Activated CD4-positive, alpha-beta T cell treated with anti-CD3 and anti-CD28 coated beads, Interleukin-2, amount 10 ng/mL, durations not matched to agents 7 days and 5 days (primary cell): Measurements from ENCODE around the gene CCDC137. TPM values are rescaled to one million over a fixed set of nuclear protein-coding genes. Genes with fewer than 3 reads are reported as not detected.

Experiments
- CTCF ChIA-PET: fragments of 350-600 bp; sonication (Branson Sonifier 250); formaldehyde crosslinking; loops from one replicate; lab custom pipeline; 2021; ENCODE audit warnings: antibody characterized with exemption; lab: Charles Lee
- POLR2A ChIA-PET: fragments of 350-600 bp; sonication (Branson Sonifier 250); formaldehyde crosslinking; loops from one replicate; lab custom pipeline; 2021; ENCODE audit warnings: antibody characterized with exemption; lab: Charles Lee
- DNase-seq: peaks from one replicate; pipeline ENCODE4 v3.0.0-alpha.2; 2020
- H3K27ac Mint-ChIP-seq: one replicate; pipeline ENCODE4 v1.8.0; 2021; ENCODE audit warnings: mild to moderate bottlenecking, moderate library complexity, mixed read lengths
- H3K27me3 Mint-ChIP-seq: one replicate; pipeline ENCODE4 v1.8.0; 2021; ENCODE audit warnings: mixed read lengths
- H3K36me3 Mint-ChIP-seq: one replicate; pipeline ENCODE4 v1.8.0; 2021; ENCODE audit warnings: low read depth, mixed read lengths
- H3K4me1 Mint-ChIP-seq: one replicate; pipeline ENCODE4 v1.8.0; 2021; ENCODE audit warnings: mixed read lengths
- H3K4me3 Mint-ChIP-seq: one replicate; pipeline ENCODE4 v1.8.0; 2021; ENCODE audit warnings: mild to moderate bottlenecking, moderate library complexity, mixed read lengths
- H3K9me3 Mint-ChIP-seq: one replicate; pipeline ENCODE4 v1.8.0; 2021; ENCODE audit warnings: mixed read lengths
- total RNA-seq, 2 experiments: library from RNA; stranded (reverse); gene quantifications; one replicate each; pipeline ENCODE4 v1.2.3, GENCODE V29; 2021

Gene CCDC137
- total RNA-seq, 2 experiments from 2014 or later: 30.2 to 33.8 TPM

DNA sequence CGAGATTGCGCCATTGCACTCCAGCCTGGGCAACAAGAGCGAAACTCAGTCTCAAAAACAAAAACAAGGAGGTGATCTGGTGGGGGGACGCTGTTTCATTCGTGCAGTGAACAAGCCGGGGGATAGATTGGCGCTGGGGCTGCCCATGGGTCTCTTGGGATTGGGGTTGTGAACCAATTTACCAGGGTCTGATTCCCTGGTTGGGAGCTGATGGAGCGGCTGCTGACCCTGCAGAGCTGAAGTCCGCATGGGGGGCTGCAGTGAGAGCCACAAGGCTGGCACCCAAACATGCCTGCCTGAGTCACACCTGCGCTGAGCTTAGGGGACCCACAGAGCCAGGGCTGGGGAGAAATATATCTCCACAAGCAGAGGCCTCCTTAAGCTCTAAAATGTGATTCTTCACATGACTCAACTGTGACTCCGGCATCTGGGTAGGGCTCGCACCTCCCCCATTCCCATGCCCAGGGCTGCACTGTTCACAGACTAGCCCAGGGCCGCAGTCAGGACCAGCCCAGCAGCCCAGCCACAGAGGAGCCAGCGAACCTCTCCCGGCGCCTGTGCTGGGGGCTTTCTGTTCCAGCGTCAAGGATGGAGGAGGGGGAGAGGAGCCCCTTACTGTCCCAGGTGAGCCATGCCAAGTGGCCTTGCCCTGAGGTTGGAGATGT, 24.6 kb upstream of the CCDC137 start:
- Mint-ChIP-seq H3K27me3 (peaks cover 4% of the 10 kb centered on the region), H3K27ac (no peak overlapping the region), H3K4me1 (peaks cover 3% of the 10 kb centered on the region), H3K9me3 (no peaks in the 10 kb centered on the region), H3K36me3 (no peaks in the 10 kb centered on the region), H3K4me3 (no peak overlapping the region)
- ChIA-PET CTCF (interaction anchor here (0.7 kb wide), 1 partner anchor 9 kb away, joined by 3 read pairs; no protein-coding TSS in a partner anchor), POLR2A (no interaction called here)
- no peak for DNase-seq

DNA sequence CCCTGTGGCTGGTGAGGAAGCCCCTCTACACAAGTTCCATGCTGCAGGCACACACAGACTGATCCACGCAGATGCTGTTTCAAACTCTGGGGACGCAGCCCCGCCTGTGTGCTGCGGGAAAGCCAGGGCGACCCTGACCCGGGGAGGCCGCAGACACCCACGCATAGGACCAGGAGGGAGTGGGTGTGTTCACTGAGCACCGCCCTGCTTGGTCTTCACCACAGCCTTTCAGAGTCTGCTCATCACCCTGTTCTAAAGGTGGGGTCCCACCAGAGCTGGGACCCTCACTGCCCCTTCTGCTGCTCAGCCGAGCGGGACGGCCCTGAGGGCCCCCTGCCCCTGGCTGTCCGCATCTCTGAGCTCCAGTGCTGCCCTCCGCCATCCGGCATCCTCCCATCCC, 22.0 kb upstream of the CCDC137 start:
- H3K36me3 Mint-ChIP-seq: no peaks in the 10 kb centered on the region
- H3K27ac Mint-ChIP-seq: no peak overlapping the region
- H3K4me3 Mint-ChIP-seq: no peak overlapping the region
- H3K9me3 Mint-ChIP-seq: peaks cover 3% of the 10 kb centered on the region
- DNase-seq: no peak
- ChIA-PET POLR2A (no interaction called here), CTCF (no interaction called here)
- H3K27me3 Mint-ChIP-seq: peaks cover 22% of the 10 kb centered on the region
- no peaks in the 10 kb centered on the region for H3K4me1 Mint-ChIP-seq

DNA sequence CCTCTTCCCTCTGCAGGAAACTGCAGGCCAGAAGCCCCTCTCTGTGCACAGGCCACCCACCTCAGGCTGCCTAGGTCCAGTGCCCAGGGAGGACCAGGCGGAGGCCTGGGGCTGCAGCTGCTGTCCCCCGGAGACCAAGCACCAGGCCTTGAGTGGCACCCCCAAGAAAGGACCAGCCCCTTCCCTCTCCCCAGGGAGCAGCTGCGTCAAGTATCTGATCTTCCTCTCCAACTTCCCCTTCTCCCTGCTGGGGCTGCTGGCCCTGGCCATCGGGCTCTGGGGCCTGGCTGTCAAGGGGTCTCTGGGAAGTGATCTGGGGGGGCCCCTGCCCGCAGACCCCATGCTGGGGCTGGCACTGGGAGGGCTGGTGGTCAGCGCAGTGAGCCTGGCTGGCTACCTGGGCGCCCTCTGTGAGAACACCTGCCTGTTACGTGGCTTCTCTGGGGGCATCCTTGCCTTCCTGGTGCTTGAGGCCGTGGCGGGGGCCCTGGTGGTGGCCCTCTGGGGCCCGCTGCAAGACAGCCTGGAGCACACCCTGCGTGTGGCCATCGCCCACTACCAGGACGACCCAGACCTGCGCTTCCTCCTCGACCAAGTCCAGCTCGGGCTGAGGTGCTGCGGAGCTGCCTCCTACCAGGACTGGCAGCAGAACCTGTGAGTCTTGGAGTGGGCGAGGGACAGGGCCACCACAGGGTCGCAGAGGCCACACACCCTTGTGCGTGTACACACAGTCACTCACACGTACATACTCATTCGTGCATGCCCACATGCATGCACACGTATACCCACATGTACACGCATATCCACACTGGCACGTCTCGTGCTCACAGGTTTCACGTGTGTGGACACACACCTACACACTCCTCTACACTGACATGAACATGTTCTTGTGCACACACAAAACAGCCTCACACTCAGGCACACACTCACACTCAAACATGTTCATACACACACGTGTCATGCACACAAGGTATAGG, 21.3 kb upstream of the CCDC137 start:
- POLR2A ChIA-PET: no interaction called here
- no peaks in the 10 kb centered on the region for H3K4me1 Mint-ChIP-seq
- no peaks in the 10 kb centered on the region for H3K36me3 Mint-ChIP-seq
- CTCF ChIA-PET: interaction anchor here (2.9 kb wide), 1 partner anchor 11 kb away, joined by 11 read pairs; the partner anchor contains the start of gene PDE6G
- H3K27ac Mint-ChIP-seq: no peak overlapping the region
- peaks cover 26% of the 10 kb centered on the region for H3K27me3 Mint-ChIP-seq
- no peak for DNase-seq
- H3K4me3 Mint-ChIP-seq: no peak overlapping the region
- H3K9me3 Mint-ChIP-seq: peaks cover 3% of the 10 kb centered on the region

DNA sequence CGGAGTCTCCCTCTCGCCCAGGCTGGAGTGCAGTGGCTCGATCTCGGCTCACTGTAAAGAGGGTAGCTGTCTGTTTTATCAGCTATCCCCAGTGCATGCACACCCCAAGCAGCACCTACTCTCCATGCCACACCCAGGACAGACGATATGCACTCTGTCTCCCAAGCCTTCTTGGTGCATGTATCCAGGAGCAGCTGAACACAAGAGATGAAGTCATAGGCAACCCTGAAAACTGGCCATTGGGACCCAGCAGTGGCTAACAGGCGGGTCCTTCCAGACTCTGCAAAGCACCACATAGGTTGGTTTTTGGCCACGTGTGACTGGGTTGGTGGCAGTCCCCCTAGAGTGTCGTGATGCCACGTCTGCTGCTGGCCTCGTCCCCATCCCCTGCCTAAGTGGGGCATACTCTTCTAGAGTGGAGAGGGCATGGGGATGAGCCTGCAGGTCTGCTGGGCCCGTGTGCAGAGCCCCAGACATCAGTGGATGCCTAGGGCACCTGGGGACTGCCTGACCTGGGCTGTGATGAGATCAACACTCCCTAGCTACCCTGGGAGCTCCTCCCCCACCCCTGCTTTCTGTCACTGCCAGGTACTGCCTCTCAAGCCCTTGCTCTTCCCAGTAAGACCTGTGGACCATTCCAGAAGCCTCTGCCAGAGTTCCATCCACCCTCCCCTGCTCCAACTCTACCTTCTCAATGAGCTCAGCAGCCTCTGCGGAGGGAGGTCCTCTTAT, 19.5 kb upstream of the CCDC137 start:
- Mint-ChIP-seq H3K9me3 (peaks cover 3% of the 10 kb centered on the region), H3K4me3 (no peak overlapping the region), H3K27ac (no peak overlapping the region), H3K4me1 (peaks cover 3% of the 10 kb centered on the region), H3K36me3 (no peaks in the 10 kb centered on the region), H3K27me3 (peaks cover 26% of the 10 kb centered on the region)
- POLR2A ChIA-PET: no interaction called here
- CTCF ChIA-PET: interaction anchor here (0.5 to 2.9 kb wide), 4 partner anchors 9 to 450 kb away, joined by 3 to 11 read pairs (median 4); partner anchors contain the start of gene PDE6G
- no peak for DNase-seq

DNA sequence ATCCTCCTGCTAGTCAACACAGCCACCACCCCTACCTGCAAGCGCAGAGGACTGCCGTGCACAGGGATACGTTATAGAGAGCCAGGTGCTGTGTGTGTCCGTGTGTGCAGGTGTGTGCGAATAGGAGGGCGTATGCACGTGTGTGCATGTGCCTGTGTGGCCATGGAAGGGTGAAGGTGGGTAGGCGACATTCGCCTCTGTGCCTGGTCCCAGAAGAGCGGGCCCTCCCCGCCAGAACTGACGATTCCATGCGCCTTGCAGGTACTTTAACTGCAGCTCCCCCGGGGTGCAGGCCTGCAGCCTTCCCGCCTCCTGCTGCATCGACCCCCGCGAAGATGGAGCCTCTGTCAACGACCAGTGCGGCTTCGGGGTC, 18.9 kb upstream of the CCDC137 start:
- Mint-ChIP-seq H3K9me3 (peaks cover 3% of the 10 kb centered on the region), H3K4me3 (no peak overlapping the region), H3K36me3 (no peaks in the 10 kb centered on the region), H3K27me3 (peaks cover 26% of the 10 kb centered on the region), H3K4me1 (peaks cover 5% of the 10 kb centered on the region), H3K27ac (no peak overlapping the region)
- ChIA-PET POLR2A (no interaction called here), CTCF (interaction anchor here (0.6 to 2.9 kb wide), 2 partner anchors 9 to 16 kb away, joined by 4 to 11 read pairs; partner anchors contain the start of gene PDE6G)
- no peak for DNase-seq

DNA sequence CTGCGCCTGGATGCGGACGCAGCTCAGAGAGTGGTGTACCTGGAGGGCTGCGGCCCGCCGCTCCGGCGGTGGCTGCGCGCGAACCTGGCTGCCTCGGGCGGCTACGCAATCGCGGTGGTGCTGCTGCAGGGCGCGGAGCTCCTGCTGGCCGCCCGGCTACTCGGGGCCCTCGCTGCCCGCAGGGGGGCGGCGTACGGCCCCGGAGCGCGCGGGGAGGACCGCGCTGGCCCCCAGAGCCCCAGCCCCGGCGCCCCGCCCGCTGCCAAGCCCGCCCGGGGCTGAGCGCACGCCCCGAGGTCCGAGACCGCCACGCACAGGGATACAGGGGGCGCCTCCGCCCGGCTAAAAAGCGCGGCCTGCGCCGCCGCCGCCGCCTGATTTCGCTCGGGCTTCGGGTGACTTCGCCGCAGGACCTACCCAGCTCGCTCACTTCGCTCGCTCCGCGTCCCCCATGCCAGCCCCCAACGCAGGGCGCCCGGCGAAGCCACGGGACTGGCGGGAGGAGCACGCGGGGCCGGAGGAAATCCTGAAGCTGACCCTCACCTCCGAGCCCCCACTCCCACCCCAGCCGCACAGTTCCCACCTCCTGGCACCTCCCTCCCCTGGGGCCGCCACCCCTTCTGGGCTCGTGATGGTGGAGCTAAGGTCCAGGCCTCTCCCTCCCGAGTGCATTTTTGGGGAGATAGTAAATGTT, 18.4 kb upstream of the CCDC137 start:
- no peaks in the 10 kb centered on the region for H3K36me3 Mint-ChIP-seq
- H3K27ac Mint-ChIP-seq: no peak overlapping the region
- peaks cover 11% of the 10 kb centered on the region for H3K4me1 Mint-ChIP-seq
- ChIA-PET CTCF (interaction anchor here (2.9 kb wide), 1 partner anchor 8 kb away, joined by 11 read pairs; the partner anchor contains the start of gene PDE6G), POLR2A (no interaction called here)
- peaks cover 3% of the 10 kb centered on the region for H3K9me3 Mint-ChIP-seq
- no peak for DNase-seq
- H3K4me3 Mint-ChIP-seq: no peak overlapping the region
- peaks cover 26% of the 10 kb centered on the region for H3K27me3 Mint-ChIP-seq

DNA sequence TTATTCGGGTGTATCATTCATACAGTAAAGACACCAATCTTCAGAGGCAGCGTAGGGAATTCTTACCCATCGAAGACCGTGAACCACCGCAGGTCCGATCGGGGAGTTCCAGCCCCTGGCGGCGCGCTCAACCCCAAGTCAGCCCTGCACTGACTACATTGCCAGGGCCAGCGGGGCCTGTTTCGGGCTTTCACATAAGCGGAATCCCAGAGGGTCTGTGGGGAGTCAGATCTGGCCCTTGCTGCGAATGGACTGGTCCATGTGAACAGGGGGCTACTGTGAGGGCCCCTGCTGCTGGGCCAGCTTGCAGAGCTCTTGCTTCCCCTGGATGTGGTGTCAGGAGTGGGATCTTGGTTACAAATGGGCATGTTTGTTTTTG, 17.8 kb upstream of the CCDC137 start:
- Mint-ChIP-seq H3K27ac (no peak overlapping the region), H3K9me3 (peaks cover 3% of the 10 kb centered on the region), H3K36me3 (no peaks in the 10 kb centered on the region), H3K27me3 (peaks cover 26% of the 10 kb centered on the region), H3K4me1 (peaks cover 16% of the 10 kb centered on the region), H3K4me3 (no peak overlapping the region)
- POLR2A ChIA-PET: no interaction called here
- CTCF ChIA-PET: interaction anchor here (2.9 kb wide), 1 partner anchor 8 kb away, joined by 11 read pairs; the partner anchor contains the start of gene PDE6G
- DNase-seq: no peak

DNA sequence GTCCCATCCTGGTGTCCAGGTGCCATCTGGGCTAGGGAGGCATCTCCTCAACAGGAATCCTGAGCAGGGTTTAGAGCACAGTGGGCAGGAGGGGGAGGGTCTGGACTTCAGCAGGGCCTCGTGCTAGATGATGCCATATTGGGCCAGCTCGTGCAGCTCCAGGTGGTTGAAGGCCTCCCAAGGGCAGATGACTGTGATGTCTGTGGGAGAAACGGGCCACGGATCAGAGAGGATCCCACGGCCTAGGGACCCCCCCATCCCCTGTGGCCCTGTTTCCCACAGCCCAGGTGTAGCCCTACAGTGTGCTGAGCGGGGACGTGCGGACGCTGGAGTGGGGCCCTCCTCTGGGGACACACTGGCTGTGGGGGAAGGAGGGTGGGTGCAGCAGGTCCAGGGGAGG, 15.6 kb upstream of the CCDC137 start:
- Mint-ChIP-seq H3K4me1 (peaks cover 24% of the 10 kb centered on the region), H3K27ac (no peak overlapping the region), H3K27me3 (peaks cover 26% of the 10 kb centered on the region), H3K4me3 (no peak overlapping the region), H3K9me3 (peaks cover 3% of the 10 kb centered on the region), H3K36me3 (no peaks in the 10 kb centered on the region)
- CTCF ChIA-PET: interaction anchor here (1.1 to 1.9 kb wide), 2 partner anchors 9 kb away, joined by 3 to 5 read pairs; no protein-coding TSS in a partner anchor
- POLR2A ChIA-PET: no interaction called here
- no peak for DNase-seq

DNA sequence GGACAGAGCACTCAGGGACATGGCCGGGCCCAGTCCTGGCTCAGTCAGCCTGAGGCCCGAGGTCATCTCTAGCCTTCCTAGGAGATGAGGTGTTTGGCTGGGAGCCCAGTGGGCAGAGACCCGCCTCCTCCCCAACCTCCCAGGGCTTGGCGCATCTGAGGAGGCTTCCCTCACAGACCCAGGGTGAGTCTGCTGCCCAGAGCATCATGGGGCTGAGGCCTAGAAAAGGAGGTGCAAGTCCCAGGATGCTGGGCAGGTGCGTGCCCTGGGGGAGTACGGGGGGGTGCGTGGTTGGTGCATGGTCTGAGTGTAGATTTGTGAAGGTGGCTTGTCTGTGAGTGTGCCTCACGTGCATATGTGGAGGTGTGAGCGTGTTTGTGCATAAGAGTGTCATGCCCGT, 14.8 kb upstream of the CCDC137 start:
- DNase-seq: no peak
- ChIA-PET CTCF (interaction anchor here (1.9 kb wide), 1 partner anchor 9 kb away, joined by 5 read pairs; no protein-coding TSS in a partner anchor), POLR2A (no interaction called here)
- Mint-ChIP-seq H3K36me3 (no peaks in the 10 kb centered on the region), H3K9me3 (peaks cover 3% of the 10 kb centered on the region), H3K27ac (no peak overlapping the region), H3K27me3 (peaks cover 25% of the 10 kb centered on the region), H3K4me1 (peaks cover 27% of the 10 kb centered on the region), H3K4me3 (peak overlapping the region; percentile 3)

DNA sequence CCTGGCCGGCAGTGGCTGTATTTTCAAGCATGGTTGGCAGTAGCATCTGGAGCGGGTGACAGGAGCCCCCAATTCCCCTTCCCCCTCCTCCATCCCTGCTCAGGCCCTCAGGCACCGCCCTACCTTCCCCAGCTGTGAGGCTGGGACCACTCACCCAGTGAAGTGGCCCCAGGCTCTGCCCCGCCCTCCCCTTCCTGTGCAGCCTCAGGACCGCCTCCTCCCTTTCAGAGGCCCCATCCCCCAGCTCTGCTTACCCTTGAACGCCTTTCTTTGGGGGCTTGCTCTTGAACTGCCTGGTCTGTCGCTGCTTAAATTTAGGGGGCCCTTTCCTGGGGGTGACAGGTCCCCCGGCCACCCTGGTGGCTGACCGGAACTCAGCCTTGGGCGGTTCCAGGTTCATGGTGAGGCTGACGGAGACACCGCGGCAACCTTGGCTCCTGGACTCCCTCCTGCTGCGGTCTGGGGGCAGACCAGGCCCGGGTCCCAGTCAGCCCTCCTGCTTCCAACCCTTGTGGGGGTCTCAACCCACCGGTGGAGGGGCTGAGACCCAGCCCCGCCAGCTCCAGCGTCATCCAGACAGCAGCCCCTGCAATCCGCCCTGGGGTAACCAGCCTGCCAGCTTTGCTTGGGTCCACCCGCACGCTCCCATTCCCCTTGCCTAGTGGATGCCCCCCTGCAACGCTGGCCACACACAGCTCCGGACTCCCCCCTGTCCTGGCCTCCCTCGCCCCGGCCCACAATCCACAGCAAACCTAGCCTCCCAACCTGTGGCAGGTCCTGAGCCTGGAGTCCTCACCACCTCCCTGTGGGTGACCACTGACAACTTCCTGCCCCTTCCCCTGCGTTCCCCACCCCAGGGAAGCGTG, 13.4 kb upstream of the CCDC137 start:
- DNase-seq: peak; percentile 44
- Mint-ChIP-seq H3K4me3 (peak overlapping the region; percentile 78), H3K27me3 (peaks cover 13% of the 10 kb centered on the region), H3K27ac (peak overlapping the region; percentile 92), H3K36me3 (no peaks in the 10 kb centered on the region), H3K9me3 (peaks cover 3% of the 10 kb centered on the region), H3K4me1 (peaks cover 35% of the 10 kb centered on the region)
- ChIA-PET CTCF (interaction anchor here (0.6 kb wide), 1 partner anchor 785 kb away, joined by 3 read pairs; no protein-coding TSS in a partner anchor), POLR2A (no interaction called here)

DNA sequence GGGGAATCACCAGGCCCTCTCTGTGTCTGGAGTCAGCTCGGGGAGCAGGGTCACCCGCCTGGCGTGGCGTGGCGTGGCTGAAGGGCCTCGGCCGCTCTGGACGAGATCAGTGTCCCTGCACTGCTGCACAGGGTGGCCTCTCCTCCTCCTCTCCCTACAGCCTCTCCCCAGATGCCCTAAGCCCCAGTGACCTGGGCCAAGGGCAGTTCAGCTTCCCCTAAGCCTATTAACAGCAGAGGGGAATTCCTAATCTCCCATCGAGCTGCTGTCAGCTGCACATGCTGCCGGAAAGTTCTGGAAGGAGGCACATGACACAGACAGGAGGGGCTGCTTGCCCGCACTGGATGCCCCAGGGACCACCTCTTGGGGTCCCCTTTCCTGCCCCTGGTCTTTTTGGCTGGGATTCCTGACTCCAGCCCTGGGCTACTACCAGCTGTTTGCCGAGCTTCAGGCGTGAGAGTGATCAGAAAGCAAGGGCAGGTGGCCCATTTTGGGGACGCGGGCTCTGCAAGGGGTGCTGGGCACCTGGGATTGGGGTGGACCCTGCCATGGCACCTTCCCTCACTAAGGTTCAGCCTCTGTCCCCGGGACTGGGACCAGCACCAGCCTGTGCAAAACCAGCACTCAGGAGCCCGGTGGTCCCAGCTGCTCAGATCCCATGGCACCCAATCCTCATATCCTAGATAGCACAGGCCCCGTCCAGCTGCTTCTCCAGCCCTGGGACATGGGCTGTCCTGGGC, 11.0 kb upstream of the CCDC137 start:
- Mint-ChIP-seq H3K27me3 (no peaks in the 10 kb centered on the region), H3K9me3 (no peaks in the 10 kb centered on the region), H3K4me1 (peaks cover 35% of the 10 kb centered on the region), H3K27ac (no peak overlapping the region), H3K36me3 (no peaks in the 10 kb centered on the region), H3K4me3 (no peak overlapping the region)
- CTCF ChIA-PET: interaction anchor here (2.5 kb wide), 1 partner anchor 8 kb away, joined by 11 read pairs; no protein-coding TSS in a partner anchor
- DNase-seq: no peak
- POLR2A ChIA-PET: no interaction called here
